ENCODE results near the gene GABRP. TPM values are rescaled to one million over a fixed set of nuclear protein-coding genes. Genes with fewer than 3 reads are reported as not detected.

GABRP gene
- total and polyA plus RNA-seq, 5 experiments from 2014 or later = not detected

DNA sequence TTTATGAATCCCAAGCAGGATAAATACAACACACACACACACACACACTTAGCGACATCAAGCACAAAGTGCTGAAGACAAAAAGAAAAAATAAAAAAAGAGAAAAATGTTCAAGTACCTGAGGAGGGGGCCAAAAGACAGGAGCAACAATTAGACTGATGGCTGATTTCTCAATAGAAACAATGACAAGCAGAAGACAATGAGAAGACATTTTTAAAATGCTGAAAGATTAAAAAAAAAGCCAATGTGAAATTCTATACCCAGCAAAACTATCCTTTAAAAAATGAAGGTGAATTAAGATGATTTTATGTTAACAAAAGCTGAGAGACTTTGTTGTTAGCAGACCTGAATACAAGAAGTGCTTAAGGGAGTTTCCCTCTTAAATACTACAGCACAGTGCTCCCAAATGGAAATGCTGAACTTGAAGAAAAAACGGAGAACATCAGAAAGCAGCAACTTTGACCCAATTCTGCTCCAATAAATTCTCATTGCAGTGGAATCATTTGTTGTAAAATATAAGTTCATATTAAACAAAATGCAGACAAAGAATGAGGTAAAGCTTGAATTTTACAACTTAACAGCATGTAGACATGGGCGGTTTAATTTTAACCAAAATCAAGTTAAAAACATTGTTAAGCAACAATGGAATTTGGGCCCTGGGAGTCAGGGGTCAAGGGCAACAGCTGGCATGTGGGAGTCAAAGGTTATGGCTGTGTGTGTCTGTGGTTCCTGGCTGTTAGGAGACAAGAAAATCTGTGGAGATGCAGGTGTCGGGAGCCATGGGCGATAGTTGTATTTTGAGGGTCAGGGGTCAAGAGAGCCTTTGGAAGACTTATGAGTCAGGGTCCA, 77.5 kb downstream of the GABRP start:
- no peak for ATAC-seq
- peaks cover 17 to 54% (median 22%) of the 10 kb centered on the region in 3 donors for H3K36me3 Mint-ChIP-seq
- peak overlapping the region in 9 of 10 donors; percentile 2 to 69 (median 48) for H3K4me3 Mint-ChIP-seq
- POLR2A ChIA-PET = no interaction called here
- DNase-seq = no peak
- peaks cover 14 to 54% (median 32%) of the 10 kb centered on the region in 9 donors for H3K9me3 Mint-ChIP-seq
- peaks cover 5 to 11% (median 9%) of the 10 kb centered on the region in 4 donors for H3K4me1 Mint-ChIP-seq
- H3K27ac Mint-ChIP-seq = no peak overlapping the region
- H3K27me3 Mint-ChIP-seq = peaks cover 46 to 65% (median 47%) of the 10 kb centered on the region in 5 donors

DNA sequence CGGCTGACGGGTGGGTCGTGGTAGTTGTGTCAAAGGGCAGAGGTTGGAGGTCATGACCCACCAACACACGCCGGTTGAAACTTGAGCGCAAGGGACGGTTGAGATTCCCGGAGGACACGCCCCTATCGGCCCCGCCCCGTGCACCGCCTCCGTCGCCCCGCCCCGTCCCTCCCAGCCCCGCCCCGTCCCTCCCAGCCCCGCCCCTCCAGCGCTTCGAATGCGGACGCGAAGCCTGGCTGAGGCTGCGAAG, 78.1 kb downstream of the GABRP start:
- POLR2A ChIA-PET = no interaction called here
- Mint-ChIP-seq H3K27ac (no peak overlapping the region), H3K27me3 (peaks cover 44 to 65% (median 46%) of the 10 kb centered on the region in 5 donors), H3K36me3 (peaks cover 17 to 54% (median 22%) of the 10 kb centered on the region in 3 donors), H3K4me1 (peaks cover 5 to 11% (median 9%) of the 10 kb centered on the region in 4 donors), H3K4me3 (peak overlapping the region in 8 of 10 donors; percentile 2 to 69 (median 52)), H3K9me3 (peaks cover 14 to 54% (median 32%) of the 10 kb centered on the region in 9 donors)
- ATAC-seq = no peak
- DNase-seq = no peak

DNA sequence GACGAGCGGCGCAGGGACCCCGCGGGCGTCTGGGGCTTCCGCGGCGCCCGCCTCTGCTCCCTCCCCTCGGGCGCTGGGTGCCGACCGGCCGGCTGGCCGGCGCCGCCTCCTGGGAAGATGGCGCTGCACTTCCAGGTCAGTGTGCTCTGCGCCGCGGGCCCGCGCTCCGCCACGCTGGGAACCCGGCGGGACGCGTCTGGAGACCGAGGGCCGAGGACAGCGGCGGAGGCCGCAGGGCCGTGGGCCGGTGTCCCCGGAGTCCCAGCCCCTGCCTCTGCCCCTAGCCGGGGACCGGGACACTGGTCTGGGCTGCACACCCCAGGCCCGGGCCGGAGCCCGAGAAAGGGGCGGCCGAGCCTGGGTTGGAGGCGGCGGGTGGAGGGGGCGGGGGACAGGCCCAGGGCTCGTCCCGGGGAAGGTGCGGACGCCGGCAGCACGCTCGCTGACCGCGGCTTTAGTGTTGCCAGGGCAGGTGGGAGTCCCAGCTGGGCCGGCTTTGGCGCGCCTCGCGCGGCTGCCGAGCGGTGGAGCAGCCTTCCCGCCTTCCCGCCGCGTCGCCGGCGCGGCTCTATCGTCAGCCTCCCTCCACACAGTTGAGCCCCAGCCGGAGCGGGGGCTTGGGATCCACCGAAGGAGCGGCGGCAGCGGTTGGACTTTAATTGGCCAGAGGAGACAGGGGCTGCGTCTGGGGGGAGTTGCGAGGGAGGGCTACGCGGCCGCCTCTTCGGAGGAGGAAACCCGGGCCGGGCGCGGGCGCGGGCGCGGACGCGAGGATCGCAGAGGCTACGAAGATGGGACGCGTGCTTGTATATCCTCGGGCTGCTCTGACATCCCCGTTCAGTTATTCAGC, 78.6 kb downstream of the GABRP start, which contains the start of gene RANBP17:
TSS of gene RANBP17 (plus strand) at position 102 of the 850 bp plus-strand sequence.
- H3K9me3 Mint-ChIP-seq = peaks cover 14 to 52% (median 32%) of the 10 kb centered on the region in 9 donors

DNA sequence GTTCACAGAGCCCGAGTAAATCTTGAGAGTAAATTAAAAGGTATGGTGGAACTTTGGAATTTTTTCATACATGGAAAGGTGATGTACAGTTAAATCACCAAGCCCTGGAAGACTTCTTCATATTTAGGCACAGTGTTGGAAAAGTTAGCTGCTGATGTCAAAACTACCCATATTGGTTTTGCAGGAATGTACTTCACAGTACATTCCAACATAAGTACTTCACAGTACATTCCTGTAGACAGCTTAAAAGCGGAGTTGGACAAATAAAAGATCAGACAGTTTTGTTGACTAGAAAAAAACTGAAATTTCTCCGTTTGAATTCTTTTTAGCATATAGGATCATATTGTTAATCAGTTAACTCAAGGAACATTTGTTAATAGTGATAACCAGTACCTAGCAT, 80.1 kb downstream of the GABRP start:
- POLR2A ChIA-PET = no interaction called here
- no peak overlapping the region for H3K27ac Mint-ChIP-seq
- H3K9me3 Mint-ChIP-seq = peaks cover 14 to 44% (median 28%) of the 10 kb centered on the region in 9 donors
- DNase-seq (no peak), ATAC-seq (no peak)
- H3K36me3 Mint-ChIP-seq = peaks cover 17 to 45% (median 21%) of the 10 kb centered on the region in 3 donors
- peaks cover 5 to 11% (median 9%) of the 10 kb centered on the region in 4 donors for H3K4me1 Mint-ChIP-seq
- peaks cover 40 to 53% (median 43%) of the 10 kb centered on the region in 5 donors for H3K27me3 Mint-ChIP-seq
- H3K4me3 Mint-ChIP-seq = no peak overlapping the region

More for the DNA sequence above, 78.6 kb downstream of the GABRP start, which contains the start of gene RANBP17:
- POLR2A ChIA-PET = no interaction called here
- peak within 1 kb of the TSS in 9 of 10 donors; percentile 5 to 69 (median 51) for H3K4me3 Mint-ChIP-seq
- peaks cover 44 to 61% (median 46%) of the 10 kb centered on the region in 5 donors for H3K27me3 Mint-ChIP-seq
- no peak for DNase-seq
- no peak within 1 kb of the TSS for H3K27ac Mint-ChIP-seq
- H3K4me1 Mint-ChIP-seq = peaks cover 5 to 11% (median 9%) of the 10 kb centered on the region in 4 donors
- H3K36me3 Mint-ChIP-seq = peaks cover 17 to 52% (median 22%) of the 10 kb centered on the region in 3 donors
- no peak for ATAC-seq

Other genes with a start within 250 kb of the GABRP start
- gene RANBP17, start 78.3 kb downstream of the GABRP start, total RNA-seq = under 1 TPM in 1 of 2 experiments, not detected in 1; 0.83 TPM
- gene RANBP17, start 78.3 kb downstream of the GABRP start, polyA plus RNA-seq = under 1 TPM in 2 of 3 donors, not detected in 1; 0.09 to 0.24 TPM